Measurements from ENCODE around the gene FN1.

The FN1 gene

DNA sequence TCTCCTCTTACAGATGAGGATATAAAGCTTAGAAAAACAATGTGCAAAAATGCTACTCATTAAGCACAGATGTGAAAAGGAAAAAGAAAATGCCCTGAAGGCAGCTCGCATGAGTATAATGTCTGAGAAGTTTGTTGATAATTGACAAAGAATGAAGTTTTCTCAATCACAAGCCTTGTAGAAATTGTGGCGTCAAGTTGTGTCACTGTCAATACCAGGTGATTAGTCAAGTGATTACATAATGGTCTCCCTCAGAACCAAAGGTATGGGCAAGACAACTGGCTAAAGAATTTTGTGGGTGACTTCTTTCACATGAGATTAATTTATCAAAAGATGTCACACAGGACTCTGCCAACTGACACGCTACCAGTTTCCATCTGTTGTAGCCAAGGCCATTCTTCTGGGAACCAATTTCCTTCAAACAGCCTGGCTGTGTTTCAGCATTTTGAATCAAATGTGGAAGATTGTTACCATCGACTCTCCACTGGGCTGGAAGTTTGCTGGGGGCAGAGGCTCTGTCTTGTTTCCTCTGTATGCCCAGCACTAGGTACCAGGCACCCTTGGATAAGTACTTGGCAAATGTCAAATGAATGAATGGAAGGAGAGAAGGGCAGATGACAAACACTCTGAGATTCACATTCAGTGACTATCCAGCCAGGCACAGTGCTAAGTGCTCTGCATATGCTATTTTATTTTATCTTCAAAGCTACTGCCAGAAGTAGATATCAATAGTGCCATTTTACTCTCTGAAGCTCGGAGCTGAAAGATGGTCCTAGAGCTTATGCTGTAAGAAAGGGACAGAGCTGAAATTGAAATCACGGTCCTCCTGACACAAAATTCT is 5.9 kb upstream of the FN1 start:
- DNase-seq (ENCODE audit: extremely low read depth, low read depth) = peak; percentile 69

DNA sequence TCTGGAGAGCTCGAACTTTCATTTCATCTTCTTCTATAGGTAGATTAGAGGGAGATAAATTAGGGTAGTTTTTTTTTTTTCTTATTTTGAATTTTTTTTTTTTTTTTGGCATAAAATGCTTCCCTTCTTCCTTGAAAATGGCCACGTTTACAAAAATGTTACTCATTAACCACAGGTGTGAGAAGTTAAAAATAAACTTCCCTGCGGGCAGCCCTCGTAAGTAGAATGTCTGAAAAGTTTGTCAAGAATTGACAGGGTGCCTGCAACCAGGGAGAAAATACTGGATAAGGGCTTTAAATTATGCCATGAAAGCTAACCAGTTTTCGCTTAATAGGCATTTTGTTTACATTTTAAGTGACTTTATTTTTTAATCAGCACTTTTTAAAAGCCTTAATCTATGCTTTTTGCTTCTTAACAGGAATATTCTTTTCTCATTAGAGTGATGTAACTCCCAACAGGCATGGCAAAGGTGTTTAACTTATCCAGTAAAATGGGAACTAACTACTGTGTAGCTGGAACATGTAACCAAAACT is 4.2 kb upstream of the FN1 start:
- TF ChIP-seq, protein P1, sequence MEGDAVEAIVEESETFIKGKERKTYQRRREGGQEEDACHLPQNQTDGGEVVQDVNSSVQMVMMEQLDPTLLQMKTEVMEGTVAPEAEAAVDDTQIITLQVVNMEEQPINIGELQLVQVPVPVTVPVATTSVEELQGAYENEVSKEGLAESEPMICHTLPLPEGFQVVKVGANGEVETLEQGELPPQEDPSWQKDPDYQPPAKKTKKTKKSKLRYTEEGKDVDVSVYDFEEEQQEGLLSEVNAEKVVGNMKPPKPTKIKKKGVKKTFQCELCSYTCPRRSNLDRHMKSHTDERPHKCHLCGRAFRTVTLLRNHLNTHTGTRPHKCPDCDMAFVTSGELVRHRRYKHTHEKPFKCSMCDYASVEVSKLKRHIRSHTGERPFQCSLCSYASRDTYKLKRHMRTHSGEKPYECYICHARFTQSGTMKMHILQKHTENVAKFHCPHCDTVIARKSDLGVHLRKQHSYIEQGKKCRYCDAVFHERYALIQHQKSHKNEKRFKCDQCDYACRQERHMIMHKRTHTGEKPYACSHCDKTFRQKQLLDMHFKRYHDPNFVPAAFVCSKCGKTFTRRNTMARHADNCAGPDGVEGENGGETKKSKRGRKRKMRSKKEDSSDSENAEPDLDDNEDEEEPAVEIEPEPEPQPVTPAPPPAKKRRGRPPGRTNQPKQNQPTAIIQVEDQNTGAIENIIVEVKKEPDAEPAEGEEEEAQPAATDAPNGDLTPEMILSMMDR (IDR thresholded peaks at IDR 0.05; ENCODE audit: low read depth, low read length) = no peak
- no peak for DNase-seq (ENCODE audit: extremely low read depth, low read depth)

More for the DNA sequence above, 5.9 kb upstream of the FN1 start:
- TF ChIP-seq, protein P1 (IDR thresholded peaks at IDR 0.05; ENCODE audit: low read depth, low read length) = no peak

DNA sequence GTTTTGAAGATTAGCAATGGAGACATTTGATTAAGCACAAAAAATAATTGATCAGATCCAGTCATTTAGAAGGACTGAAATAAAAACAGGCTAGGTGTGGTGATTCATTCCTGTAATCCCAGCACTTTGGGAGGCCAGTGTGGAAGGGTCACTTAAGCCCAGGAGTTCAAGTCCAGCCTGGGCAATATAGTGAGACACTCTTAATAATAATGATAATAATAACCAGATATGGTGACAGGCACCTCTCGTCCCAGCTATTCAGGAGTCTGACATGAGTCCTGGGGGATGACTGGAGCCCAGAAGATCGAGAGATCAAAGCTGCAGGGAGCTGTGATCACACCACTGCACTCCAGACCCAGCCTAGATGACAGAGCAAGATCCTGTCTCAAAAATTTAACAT is 3.5 kb upstream of the FN1 start:
- TF ChIP-seq, protein P1 (IDR thresholded peaks at IDR 0.05; ENCODE audit: low read depth, low read length) = no peak
- no peak for DNase-seq (ENCODE audit: extremely low read depth, low read depth)

DNA sequence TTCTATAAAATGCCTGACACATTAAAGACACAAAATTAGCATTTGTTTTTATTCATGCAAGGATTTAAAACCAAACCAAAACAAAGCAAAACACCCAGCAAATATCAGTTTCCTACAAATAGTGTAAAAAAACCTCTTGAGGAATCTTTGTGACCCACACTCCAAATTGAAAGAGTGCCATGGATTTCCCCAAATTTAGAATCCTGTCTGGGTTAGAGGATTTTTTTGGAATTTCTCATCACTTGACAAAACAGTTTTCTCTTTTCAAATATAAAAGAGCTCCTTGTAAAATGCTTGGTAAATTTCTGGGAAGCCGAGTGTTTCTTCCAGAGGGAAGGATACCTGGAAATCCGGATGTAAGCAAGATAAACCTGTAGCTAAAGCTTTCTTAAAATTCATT is 1.7 kb upstream of the FN1 start:
- no peak for DNase-seq (ENCODE audit: extremely low read depth, low read depth)
- TF ChIP-seq, protein P1 (IDR thresholded peaks at IDR 0.05; ENCODE audit: low read depth, low read length) = no peak

DNA sequence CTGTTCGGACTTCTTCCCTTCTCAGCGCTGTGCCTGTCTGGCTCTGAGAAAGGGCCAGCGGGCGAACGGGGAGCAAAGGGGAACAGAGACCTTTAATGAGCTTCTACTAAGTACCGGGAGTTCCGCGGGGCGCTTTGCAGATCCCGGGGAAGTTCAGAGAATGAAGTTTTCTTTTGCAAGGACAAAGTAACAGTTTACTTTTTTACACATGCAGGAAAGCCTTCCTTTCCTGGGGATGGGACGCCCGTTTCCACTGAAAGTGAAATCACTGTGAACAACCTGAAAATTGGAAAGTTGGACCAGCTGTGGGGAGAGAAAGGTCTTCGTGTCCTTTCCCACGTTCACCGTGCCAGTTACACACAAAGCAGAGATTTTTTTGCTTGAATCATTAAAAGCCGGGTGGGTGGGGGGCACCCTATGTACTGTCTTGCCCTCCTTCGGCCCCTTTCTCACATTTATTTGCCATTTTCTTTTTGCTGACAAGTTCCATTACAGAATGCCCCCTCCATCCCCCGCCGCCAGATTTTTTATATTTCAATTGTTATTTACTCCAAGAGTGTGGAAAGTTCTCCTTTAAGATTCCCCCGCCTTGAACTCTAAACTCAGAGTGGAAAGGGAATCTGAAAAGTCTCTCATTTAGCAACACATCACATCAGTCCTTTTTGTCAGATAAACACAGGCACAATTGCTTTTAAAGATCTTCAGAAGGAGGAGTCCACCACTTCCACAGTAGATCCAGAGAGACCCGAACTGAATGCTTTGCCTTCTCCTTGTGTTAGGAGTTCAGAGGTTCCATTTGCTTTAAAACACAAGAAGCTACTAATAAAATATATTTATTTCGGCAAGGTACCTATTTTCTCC is 1.1 kb upstream of the FN1 start:
- no peak for DNase-seq (ENCODE audit: extremely low read depth, low read depth)

DNA sequence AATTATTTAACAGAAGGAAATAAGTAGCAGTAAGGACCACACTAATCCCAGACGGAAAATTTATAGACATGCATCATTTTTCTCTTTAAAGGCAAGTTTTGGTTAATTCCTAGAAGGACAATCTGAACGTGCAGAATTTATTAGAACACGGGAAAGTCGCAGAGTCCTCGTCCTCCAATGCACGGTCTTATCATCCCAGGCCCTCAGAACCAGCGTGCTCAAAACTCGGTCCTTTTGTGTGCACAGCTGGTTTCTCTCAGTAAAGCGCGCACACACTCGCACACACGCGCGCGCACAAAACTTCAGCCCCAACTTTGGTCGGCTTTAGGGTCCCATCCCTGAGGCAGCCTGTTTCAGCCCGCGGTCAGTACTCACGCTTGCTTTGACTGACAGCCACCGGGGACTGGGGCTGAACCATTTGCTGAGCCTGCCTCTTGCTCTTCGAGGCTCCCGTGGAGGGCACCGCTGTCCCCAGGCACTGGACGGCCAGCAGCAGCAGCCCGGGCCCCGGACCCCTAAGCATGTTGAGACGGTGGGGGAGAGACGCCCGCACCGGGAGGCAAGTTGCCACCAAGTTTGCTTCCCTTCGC is 493 bp downstream of the FN1 start:
- TF ChIP-seq, protein P1 (IDR thresholded peaks at IDR 0.05; ENCODE audit: low read depth, low read length) = no peak
- no peak for DNase-seq (ENCODE audit: extremely low read depth, low read depth)

More for the DNA sequence above, 1.1 kb upstream of the FN1 start:
- TF ChIP-seq, protein P1 (IDR thresholded peaks at IDR 0.05; ENCODE audit: low read depth, low read length) = no peak
